Body of pancreas (tissue), 4 donors: ENCODE results near the gene ENDOD1. TPM values are rescaled to one million over a fixed set of nuclear protein-coding genes. Genes with fewer than 3 reads are reported as not detected.
"Not testable (repeated sequence)": the region's sequence is repeated elsewhere in the genome, so short reads cannot be mapped to it uniquely, and the experiment has no call there.

Experiments used
- ATAC-seq: fragments of 150-250 bp; one replicate; pipeline ENCODE4 v1.9.1; 2016
- DNase-seq, 4 donors: peaks; one replicate each; pipeline ENCODE4 v3.0.0-alpha.2; 2019
- H3K27ac ChIP-seq, 4 donors: fragments of 200-600 bp; sonication (generic); 1 replicate in 3 of 4; 2 replicates in 1 of 4; pipeline versions ENCODE4 v1.5.1 to v1.6.1; 2016 to 2019; ENCODE audit warnings: mild to moderate bottlenecking in 1 of 4, mixed read lengths in 1 of 4, moderate library complexity in 1 of 4
- H3K27me3 ChIP-seq, 2 donors: fragments of 200-600 bp; sonication (generic); one replicate each; pipeline ENCODE4 v1.6.0; 2016; ENCODE audit warnings: mild to moderate bottlenecking in 1 of 2
- H3K36me3 ChIP-seq, 2 donors: fragments of 200-600 bp; sonication (generic); replicated peaks in 1 of 2; 2 replicates each; pipeline ENCODE4 v1.5.1; 2016; ENCODE audit warnings: low read depth in 2 of 2; ENCODE audit not compliant: insufficient read depth in 1 of 2
- H3K4me1 ChIP-seq: fragments of 200-600 bp; sonication (generic); one replicate; pipeline ENCODE4 v1.6.0; 2016
- H3K4me3 ChIP-seq, 2 donors: fragments of 200-600 bp; sonication (generic); 1 replicate in 1 of 2; 2 replicates in 1 of 2; pipeline ENCODE4 v1.5.1; 2016 to 2019
- H3K9me3 ChIP-seq, 3 donors: fragments of 200-600 bp; sonication (generic); 1 replicate in 2 of 3; 2 replicates in 1 of 3; pipeline ENCODE4 v1.5.1; 2016
- CTCF ChIP-seq, 7 experiments: fragments of 450-650 bp in 4 of 7; fragments of 200-600 bp in 3 of 7; sonication (generic) in 3 of 7; IDR thresholded peaks; one replicate each; pipeline ENCODE4 v1.5.1; 2016 to 2019; ENCODE audit warnings: antibody characterized with exemption in 7 of 7
- POLR2A ChIP-seq, 3 donors: fragments of 450-650 bp; IDR thresholded peaks; one replicate each; pipeline ENCODE4 v1.6.1; 2016; ENCODE audit warnings: antibody characterized with exemption in 3 of 3, mild to moderate bottlenecking in 2 of 3
- WGBS, 2 donors: methylation state at CpG; one replicate each; pipeline ENCODE4 v1.1.5; 2017; 5-methylcytosine and 5-hydroxymethylcytosine counted together
- intact Hi-C: fragments of 100-400 bp; cut with DNase I; formaldehyde crosslinking; loops from one replicate; pipeline ENCODE4 v1.15.1; 2023
- total RNA-seq, 2 donors: library from RNA; depleted of rRNA; stranded (reverse); fragments of >200 nt; gene quantifications; one replicate each; pipeline ENCODE4 v1.1.0, GENCODE V29; 2016

The ENDOD1 gene
- total RNA-seq, 2 donors from 2014 or later = 8.6 to 13.7 TPM

- Histone ChIP-seq H3K4me3 (no peak overlapping the region), H3K36me3 (no peaks in the 10 kb centered on the region), H3K27ac (no peak overlapping the region), H3K27me3 (no peaks in the 10 kb centered on the region), H3K4me1 (peaks cover 12% of the 10 kb centered on the region), H3K9me3 (no peaks in the 10 kb centered on the region)
- no peak for TF ChIP-seq CTCF (IDR thresholded peaks at IDR 0.05)
- no peak for TF ChIP-seq POLR2A (IDR thresholded peaks at IDR 0.05)
- DNase-seq (peak; percentile 35 to 63 (median 48)), ATAC-seq (no peak)
- intact Hi-C loops = no loop called here
- 24 to 25% methylated on average over 3 of the region's 6 CpGs for WGBS, 2 donors
Measured at GRCh38 chr11:95135155-95135554, 45.5 kb downstream of the ENDOD1 start.

GRCh38 chr11:95135880-95136279, 46.2 kb downstream of the ENDOD1 start:
- DNase-seq (no peak), ATAC-seq (no peak)
- Histone ChIP-seq H3K27ac (no peak overlapping the region), H3K4me3 (no peak overlapping the region), H3K36me3 (no peaks in the 10 kb centered on the region), H3K4me1 (peaks cover 12% of the 10 kb centered on the region), H3K9me3 (no peaks in the 10 kb centered on the region), H3K27me3 (no peaks in the 10 kb centered on the region)
- no peak for TF ChIP-seq POLR2A (IDR thresholded peaks at IDR 0.05)
- no peak for TF ChIP-seq CTCF (IDR thresholded peaks at IDR 0.05)
- intact Hi-C loops = no loop called here
- 81 to 88% methylated on average over 2 of the region's 2 CpGs for WGBS, 2 donors

GRCh38 chr11:95136747-95137146, 47.1 kb downstream of the ENDOD1 start:
- H3K36me3 ChIP-seq, intact Hi-C loops, DNase-seq, H3K9me3 ChIP-seq, H3K4me3 ChIP-seq, H3K27me3 ChIP-seq, H3K27ac ChIP-seq, ATAC-seq: not testable (repeated sequence)
- WGBS, 2 donors = 92 to 94% methylated on average over 4 of the region's 4 CpGs
- H3K4me1 ChIP-seq = peaks cover 12% of the 10 kb centered on the region

GRCh38 chr11:95137299-95137698, 47.7 kb downstream of the ENDOD1 start:
- H3K36me3 ChIP-seq = no peaks in the 10 kb centered on the region
- ATAC-seq = no peak
- H3K4me1 ChIP-seq = peaks cover 12% of the 10 kb centered on the region
- H3K27me3 ChIP-seq = no peaks in the 10 kb centered on the region
- no peak overlapping the region for H3K4me3 ChIP-seq
- TF ChIP-seq CTCF (IDR thresholded peaks at IDR 0.05) (no peak), POLR2A (IDR thresholded peaks at IDR 0.05) (no peak)
- intact Hi-C loops = no loop called here
- DNase-seq = no peak
- no peak overlapping the region for H3K27ac ChIP-seq
- no peaks in the 10 kb centered on the region for H3K9me3 ChIP-seq

GRCh38 chr11:95138448-95138847, 48.8 kb downstream of the ENDOD1 start:
- no peak overlapping the region for H3K27ac ChIP-seq
- ATAC-seq = no peak
- WGBS, 2 donors = 11 to 20% methylated on average over 2 of the region's 2 CpGs

More at GRCh38 chr11:95138448-95138847, 48.8 kb downstream of the ENDOD1 start:
- intact Hi-C loops = no loop called here
- Histone ChIP-seq H3K4me3 (no peak overlapping the region), H3K27me3 (no peaks in the 10 kb centered on the region), H3K9me3 (no peaks in the 10 kb centered on the region), H3K36me3 (no peaks in the 10 kb centered on the region), H3K4me1 (peaks cover 12% of the 10 kb centered on the region)
- no peak for DNase-seq
- TF ChIP-seq POLR2A (IDR thresholded peaks at IDR 0.05) = no peak
- TF ChIP-seq CTCF (IDR thresholded peaks at IDR 0.05) = peak in 2 of 7 experiments; percentile 8 to 18
